ENCODE results near the gene PPP1R36. TPM values are rescaled to one million over a fixed set of nuclear protein-coding genes. Genes with fewer than 3 reads are reported as not detected.
"Not testable (repeated sequence)": the region's sequence is repeated elsewhere in the genome, so short reads cannot be mapped to it uniquely, and the experiment has no call there.

The PPP1R36 gene
- total and polyA plus RNA-seq, 12 donors, result 0.27 to 2.2 (median 0.93) TPM

DNA sequence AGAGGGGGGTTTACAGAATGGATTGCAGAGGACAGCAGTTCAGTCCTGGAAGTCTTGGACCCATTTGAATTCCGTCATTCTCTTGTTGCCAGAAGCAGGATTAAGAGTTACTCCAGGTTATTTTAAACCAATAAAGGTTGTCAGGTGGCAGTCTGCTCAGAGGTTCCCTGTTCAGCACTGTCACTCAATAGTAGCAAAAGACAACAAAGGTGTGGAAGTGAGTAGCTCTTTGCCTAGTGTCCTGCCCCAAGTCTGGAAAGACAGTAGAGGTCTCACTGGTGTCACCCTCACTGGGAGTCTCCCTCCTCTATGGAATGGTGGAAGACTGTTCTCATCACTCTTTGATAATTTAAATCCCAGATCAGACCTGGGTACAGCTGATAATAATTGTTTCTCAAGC, 81.0 kb downstream of the PPP1R36 start:
- Histone ChIP-seq H3K36me3 (replicated peaks in 1 of 2) (no peaks in the 10 kb centered on the region), H3K4me1 (replicated peaks in 1 of 2) (no peaks in the 10 kb centered on the region), H3K27ac (no peak overlapping the region), H3K4me3 (no peak overlapping the region), H3K9me3 (replicated peaks in 1 of 3) (no peaks in the 10 kb centered on the region), H3K27me3 (no peaks in the 10 kb centered on the region)
- no peak for TF ChIP-seq POLR2A (IDR thresholded peaks at IDR 0.05)
- TF ChIP-seq, protein P1, sequence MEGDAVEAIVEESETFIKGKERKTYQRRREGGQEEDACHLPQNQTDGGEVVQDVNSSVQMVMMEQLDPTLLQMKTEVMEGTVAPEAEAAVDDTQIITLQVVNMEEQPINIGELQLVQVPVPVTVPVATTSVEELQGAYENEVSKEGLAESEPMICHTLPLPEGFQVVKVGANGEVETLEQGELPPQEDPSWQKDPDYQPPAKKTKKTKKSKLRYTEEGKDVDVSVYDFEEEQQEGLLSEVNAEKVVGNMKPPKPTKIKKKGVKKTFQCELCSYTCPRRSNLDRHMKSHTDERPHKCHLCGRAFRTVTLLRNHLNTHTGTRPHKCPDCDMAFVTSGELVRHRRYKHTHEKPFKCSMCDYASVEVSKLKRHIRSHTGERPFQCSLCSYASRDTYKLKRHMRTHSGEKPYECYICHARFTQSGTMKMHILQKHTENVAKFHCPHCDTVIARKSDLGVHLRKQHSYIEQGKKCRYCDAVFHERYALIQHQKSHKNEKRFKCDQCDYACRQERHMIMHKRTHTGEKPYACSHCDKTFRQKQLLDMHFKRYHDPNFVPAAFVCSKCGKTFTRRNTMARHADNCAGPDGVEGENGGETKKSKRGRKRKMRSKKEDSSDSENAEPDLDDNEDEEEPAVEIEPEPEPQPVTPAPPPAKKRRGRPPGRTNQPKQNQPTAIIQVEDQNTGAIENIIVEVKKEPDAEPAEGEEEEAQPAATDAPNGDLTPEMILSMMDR (IDR thresholded peaks at IDR 0.05), result no peak
- intact Hi-C loops (cut with DNase I), result loop anchor here (5.0 to 10.0 kb wide), 2 partner anchors 88 to 286 kb away; partner anchors contain the start of gene HSPA2 (in 2 of the 2)
- WGBS, 4 donors, result 79 to 92% (median 86%) methylated on average over 1 of the region's 1 CpG
- no peak for DNase-seq

DNA sequence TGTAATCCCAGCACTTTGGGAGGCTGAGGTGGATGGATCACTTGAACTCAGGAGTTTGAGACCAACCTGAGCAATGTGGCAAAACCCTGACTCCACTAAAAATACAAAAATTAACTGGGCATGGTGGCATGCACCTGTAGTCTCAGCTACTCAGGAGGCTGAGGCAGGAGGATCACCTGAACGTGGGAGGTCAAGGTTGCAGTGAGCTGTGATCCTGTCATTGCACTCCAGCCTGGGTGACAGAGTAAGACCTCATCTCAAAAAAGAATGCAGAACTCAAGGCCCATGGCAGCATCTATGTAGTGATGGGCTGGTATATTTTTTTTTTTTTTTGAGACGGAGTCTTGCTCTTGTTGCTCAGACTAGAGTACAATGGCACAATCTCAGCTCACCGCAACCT, 81.5 kb downstream of the PPP1R36 start:
- peak in 1 of 7 donors; percentile 2 for DNase-seq
- not testable (repeated sequence) for H3K36me3 ChIP-seq (replicated peaks in 1 of 2); H3K4me3 ChIP-seq; H3K4me1 ChIP-seq (replicated peaks in 1 of 2); H3K9me3 ChIP-seq (replicated peaks in 1 of 3); H3K27me3 ChIP-seq; H3K27ac ChIP-seq
- intact Hi-C loops (cut with DNase I), result loop anchor here (5.0 to 10.0 kb wide), 2 partner anchors 89 to 286 kb away; partner anchors contain the start of gene HSPA2 (in 2 of the 2)
- WGBS, 4 donors, result 88 to 97% (median 92%) methylated on average over 3 of the region's 3 CpGs

DNA sequence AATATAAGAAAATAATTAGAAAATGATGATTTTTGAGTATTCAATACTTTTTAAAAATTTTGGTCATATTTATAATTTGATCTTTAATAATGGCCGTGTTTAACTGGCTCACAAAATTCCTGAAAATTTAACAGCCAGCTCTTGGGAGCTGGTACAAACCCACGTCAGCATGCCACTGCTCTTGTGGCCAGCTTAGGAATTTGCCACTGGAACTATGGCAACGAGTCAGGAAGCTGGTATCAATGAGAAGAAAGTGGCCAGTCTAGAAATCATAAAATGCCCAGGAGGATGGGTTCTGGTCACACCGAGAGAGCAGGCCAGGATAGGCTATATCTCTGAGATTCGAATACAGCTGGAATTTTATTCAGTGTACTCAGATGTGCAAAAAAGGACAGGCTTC, 82.3 kb downstream of the PPP1R36 start:
- TF ChIP-seq POLR2A (IDR thresholded peaks at IDR 0.05), result no peak
- TF ChIP-seq, protein P1 (IDR thresholded peaks at IDR 0.05), result no peak
- no peak overlapping the region for H3K27ac ChIP-seq
- no peaks in the 10 kb centered on the region for H3K36me3 ChIP-seq (replicated peaks in 1 of 2)
- no peaks in the 10 kb centered on the region for H3K27me3 ChIP-seq
- peaks cover 0 to 3% of the 10 kb centered on the region in 2 donors for H3K4me1 ChIP-seq (replicated peaks in 1 of 2)
- no peaks in the 10 kb centered on the region for H3K9me3 ChIP-seq (replicated peaks in 1 of 3)
- intact Hi-C loops (cut with DNase I), result loop anchor here (5.0 to 10.0 kb wide), 2 partner anchors 90 to 287 kb away; partner anchors contain the start of gene HSPA2 (in 2 of the 2)
- peak in 1 of 7 donors; percentile 29 for DNase-seq
- H3K4me3 ChIP-seq, result no peak overlapping the region
- 72 to 88% (median 81%) methylated on average over 5 of the region's 5 CpGs for WGBS, 4 donors

DNA sequence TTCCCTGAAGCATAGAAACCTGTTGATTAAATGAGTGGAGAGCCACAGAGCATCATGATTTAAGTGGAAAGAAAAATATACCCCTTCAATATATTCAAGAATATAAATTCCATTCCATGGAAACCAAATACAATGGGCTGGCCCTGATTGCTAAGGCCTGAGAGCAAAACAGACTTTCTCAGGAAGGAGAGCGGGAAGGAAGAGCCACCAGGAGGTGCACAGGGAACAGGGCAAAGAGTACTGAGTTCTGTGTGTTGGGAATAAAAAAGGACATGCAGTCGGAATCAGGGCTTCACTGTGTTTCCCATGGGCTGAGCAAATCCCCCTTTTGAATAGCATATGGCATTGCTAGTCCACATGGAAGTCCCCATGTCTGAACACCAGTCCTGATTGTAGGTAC, 84.8 kb downstream of the PPP1R36 start:
- no peaks in the 10 kb centered on the region for H3K36me3 ChIP-seq (replicated peaks in 1 of 2)
- H3K27ac ChIP-seq, result no peak overlapping the region
- 76 to 87% (median 79%) methylated on average over 2 of the region's 2 CpGs for WGBS, 4 donors
- TF ChIP-seq POLR2A (IDR thresholded peaks at IDR 0.05), result no peak
- TF ChIP-seq, protein P1 (IDR thresholded peaks at IDR 0.05), result no peak
- intact Hi-C loops (cut with DNase I), result loop anchor here (5.0 to 10.0 kb wide), 2 partner anchors 92 to 290 kb away; partner anchors contain the start of gene HSPA2 (in 2 of the 2)
- peak in 1 of 7 donors; percentile 5 for DNase-seq
- H3K4me3 ChIP-seq, result no peak overlapping the region
- H3K4me1 ChIP-seq (replicated peaks in 1 of 2), result peaks cover 0 to 6% of the 10 kb centered on the region in 2 donors
- no peaks in the 10 kb centered on the region for H3K27me3 ChIP-seq
- H3K9me3 ChIP-seq (replicated peaks in 1 of 3), result no peaks in the 10 kb centered on the region

Data from adrenal gland (tissue), 12 donors.